DOHH2 (cell line): ENCODE measurements around the gene MGAT5.

ENCODE experiments used
- EZH2phosphoT487 ChIP-seq: fragments of 200-600 bp; sonication (generic); IDR thresholded peaks from 2 replicates; pipeline ENCODE4 v1.6.1; 2017; ENCODE audit warnings: borderline replicate concordance, mild to moderate bottlenecking, antibody characterized with exemption, low read length, moderate library complexity, mixed read lengths
- TF ChIP-seq, protein P1 (sequence below): fragments of 200-600 bp; sonication (generic); IDR thresholded peaks from one replicate; pipeline ENCODE4 v1.5.1; 2014; ENCODE audit warnings: antibody characterized with exemption, mild to moderate bottlenecking, low read depth, low read length; ENCODE audit not compliant: poor library complexity, severe bottlenecking

DNA sequence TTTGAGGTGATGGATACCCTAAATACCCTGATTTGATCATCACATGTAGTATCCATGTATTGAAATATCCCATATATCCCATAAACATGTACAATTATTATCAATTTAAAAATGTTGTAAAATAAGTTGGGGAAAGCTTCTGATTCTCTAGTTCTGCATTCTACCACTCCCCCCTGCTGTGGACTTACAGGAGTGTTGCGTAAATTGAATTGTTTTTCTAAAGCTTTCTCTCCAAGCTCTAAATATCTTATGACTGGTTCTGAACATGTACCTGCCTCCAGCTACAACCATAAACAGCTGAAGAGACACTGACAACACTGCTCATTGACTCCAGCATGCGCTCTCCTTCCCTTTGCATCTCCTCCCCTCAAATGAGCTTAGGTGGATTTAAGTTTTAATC lies 145.2 kb downstream of the MGAT5 start:
- TF ChIP-seq, protein P1, sequence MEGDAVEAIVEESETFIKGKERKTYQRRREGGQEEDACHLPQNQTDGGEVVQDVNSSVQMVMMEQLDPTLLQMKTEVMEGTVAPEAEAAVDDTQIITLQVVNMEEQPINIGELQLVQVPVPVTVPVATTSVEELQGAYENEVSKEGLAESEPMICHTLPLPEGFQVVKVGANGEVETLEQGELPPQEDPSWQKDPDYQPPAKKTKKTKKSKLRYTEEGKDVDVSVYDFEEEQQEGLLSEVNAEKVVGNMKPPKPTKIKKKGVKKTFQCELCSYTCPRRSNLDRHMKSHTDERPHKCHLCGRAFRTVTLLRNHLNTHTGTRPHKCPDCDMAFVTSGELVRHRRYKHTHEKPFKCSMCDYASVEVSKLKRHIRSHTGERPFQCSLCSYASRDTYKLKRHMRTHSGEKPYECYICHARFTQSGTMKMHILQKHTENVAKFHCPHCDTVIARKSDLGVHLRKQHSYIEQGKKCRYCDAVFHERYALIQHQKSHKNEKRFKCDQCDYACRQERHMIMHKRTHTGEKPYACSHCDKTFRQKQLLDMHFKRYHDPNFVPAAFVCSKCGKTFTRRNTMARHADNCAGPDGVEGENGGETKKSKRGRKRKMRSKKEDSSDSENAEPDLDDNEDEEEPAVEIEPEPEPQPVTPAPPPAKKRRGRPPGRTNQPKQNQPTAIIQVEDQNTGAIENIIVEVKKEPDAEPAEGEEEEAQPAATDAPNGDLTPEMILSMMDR = no peak
- TF ChIP-seq EZH2phosphoT487 = no peak
